GM19397 (cell line): ENCODE results near the gene LPAR1.
"Not testable (repeated sequence)": the region's sequence is repeated elsewhere in the genome, so short reads cannot be mapped to it uniquely, and the experiment has no call there.

Experiments
- ATAC-seq: cut with Tn5 transposase; IDR thresholded peaks from one replicate; pipeline ENCODE4 v1.9.1; 2021; ENCODE audit warnings: mild to moderate bottlenecking, moderate library complexity; ENCODE audit not compliant: unreplicated experiment

LPAR1 gene, protein sequence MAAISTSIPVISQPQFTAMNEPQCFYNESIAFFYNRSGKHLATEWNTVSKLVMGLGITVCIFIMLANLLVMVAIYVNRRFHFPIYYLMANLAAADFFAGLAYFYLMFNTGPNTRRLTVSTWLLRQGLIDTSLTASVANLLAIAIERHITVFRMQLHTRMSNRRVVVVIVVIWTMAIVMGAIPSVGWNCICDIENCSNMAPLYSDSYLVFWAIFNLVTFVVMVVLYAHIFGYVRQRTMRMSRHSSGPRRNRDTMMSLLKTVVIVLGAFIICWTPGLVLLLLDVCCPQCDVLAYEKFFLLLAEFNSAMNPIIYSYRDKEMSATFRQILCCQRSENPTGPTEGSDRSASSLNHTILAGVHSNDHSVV

GRCh38 chr9:111038331-111039230 is at the start of gene LPAR1:
TSS of gene LPAR1 (minus strand) at chr9:111038470. CDS start at chr9:110972117, 66,353 bp downstream.
- peak; percentile 30 for ATAC-seq

DNA sequence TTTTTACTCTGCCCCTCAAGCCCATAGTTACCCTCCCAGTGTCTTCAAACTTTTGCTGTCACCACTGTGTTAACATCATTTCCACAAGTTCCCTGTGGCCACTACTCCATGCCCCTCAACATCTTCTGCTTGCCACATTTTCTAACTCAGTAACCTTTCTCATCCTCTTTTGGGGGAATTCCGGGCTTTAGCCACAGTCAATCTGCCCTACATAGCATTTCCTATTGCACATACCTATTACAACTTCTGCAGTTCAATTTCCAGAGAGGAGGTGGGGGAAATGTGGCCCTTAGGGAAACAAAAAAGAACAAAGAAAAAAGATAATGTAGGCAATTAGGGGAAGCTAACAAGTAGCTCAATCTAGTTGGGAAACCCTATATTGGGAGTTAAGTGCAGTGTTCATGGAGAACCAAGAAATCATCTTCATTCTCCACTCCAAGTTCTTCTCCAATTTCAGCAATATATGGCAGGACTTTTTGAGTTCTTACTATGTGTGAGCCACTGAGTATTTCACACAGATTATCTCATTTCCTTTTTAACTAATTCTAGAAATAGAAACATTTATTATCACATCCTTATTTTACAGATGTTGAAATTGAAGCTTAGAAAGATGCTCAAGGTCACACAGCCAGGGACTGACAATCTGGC is 40.2 kb upstream of the LPAR1 start:
- ATAC-seq: peak; percentile 61

- ATAC-seq: no peak
These were observed 38.2 kb upstream of the LPAR1 start for GRCh38 chr9:111076519-111076918.

- ATAC-seq: no peak
These were observed 37.8 kb upstream of the LPAR1 start for GRCh38 chr9:111076042-111076441.

- ATAC-seq: no peak
These were observed 36.1 kb upstream of the LPAR1 start for GRCh38 chr9:111074395-111074794.

GRCh38 chr9:111069183-111069582 is 30.9 kb upstream of the LPAR1 start:
- no peak for ATAC-seq

DNA sequence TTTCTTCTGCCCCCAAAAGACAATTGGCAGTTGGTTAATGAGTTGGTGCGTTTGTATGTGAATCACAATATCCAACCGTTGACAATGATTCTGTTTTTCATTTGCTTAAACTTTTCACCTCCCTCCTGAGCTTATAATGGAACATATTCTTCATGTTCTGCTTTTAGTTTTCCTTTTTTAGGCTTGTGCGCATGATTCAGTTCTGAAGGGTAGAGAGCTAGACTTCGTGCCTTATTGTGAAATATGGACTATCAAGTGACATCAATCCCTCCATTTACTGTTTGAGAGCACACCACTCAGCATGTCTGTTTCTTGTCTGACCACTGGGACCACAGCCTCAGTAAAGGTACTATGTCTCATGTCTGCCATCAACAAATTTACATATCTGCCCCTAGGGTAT is 30.5 kb upstream of the LPAR1 start:
- no peak for ATAC-seq

- no peak for ATAC-seq
These were observed 30.1 kb upstream of the LPAR1 start for GRCh38 chr9:111068383-111068730.

DNA sequence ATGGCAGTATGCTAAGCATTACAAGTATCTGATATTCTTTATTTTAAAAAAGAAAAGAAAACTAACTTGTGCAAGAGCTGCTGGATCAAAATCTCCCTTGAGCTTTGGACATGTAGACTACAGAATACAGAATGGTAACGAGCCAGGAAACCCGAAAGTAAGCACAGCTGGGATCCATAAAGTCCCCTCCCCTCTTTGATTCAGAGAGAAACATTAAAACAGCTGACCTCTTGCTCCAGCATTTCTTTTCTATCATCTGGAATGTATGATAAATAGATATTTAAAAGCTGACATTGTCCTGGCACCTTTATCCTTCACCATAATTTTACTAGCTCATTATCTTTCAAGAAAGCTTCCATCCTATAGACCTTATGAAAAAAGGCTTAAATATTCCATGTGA is 28.2 kb upstream of the LPAR1 start:
- ATAC-seq: no peak

- no peak for ATAC-seq
These were observed 27.1 kb upstream of the LPAR1 start for GRCh38 chr9:111065414-111065813.

GRCh38 chr9:111064160-111064837 is 26.0 kb upstream of the LPAR1 start:
- ATAC-seq: no peak

DNA sequence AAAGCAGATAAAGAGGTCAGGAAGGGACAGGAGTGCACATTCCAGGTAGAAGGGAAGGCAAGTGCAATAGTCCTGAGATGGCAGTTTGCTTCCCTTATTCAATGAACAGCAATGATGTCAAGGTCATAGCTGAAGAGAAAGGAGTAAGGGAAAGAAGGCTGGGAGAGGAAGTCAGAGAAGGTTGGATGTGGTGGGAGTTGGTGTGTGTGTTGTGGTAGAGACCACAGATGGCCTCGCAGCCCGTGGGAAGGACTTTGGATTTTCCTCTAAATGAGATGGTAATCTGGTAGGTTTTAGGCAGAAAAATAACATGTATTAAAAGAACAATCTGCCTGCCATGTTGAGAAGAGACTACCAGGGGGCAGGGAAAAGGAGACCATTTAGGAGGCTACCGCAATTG is 25.1 kb upstream of the LPAR1 start:
- ATAC-seq: no peak

DNA sequence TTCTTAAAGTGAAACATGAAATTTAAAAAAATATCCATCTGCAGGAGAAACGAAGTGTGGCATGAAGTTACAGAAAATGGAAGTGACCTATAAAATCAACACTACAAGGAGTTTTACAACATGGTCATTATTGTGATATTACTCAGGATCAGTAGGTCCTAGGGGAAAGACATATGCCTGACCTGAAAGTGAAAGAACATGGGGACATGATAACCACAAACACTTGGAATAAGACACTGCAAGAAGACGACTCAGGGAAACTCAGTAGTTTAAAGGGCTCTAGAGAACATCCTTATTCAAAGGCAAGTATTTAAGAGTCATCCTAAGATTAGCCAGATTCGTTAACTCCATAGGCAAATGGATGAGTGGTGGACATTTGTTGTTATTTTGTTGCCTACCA is 19.9 kb upstream of the LPAR1 start:
- no peak for ATAC-seq

- no peak for ATAC-seq
These were observed 18.3 kb upstream of the LPAR1 start for GRCh38 chr9:111056538-111056937.

- ATAC-seq: no peak
These were observed 14.5 kb upstream of the LPAR1 start for GRCh38 chr9:111052791-111053190.

DNA sequence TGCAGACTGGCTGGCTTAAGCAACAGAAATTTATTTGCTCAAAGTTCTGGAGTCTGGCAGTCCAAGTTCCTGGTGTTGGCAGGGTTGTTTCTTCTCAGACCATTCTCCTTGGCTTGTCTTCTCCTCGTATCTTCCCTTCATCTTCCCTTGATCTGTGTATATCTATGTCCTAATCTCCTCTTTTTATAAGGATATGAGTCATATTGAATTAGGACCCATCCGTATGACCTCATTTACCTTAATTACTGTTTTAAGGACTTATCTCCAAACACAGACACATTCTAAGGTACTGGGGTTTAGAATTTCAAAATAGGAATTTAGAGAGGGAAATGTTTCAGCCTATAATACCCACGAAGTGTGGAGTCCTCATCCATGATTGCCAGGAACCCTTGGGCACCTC is 13.1 kb upstream of the LPAR1 start:
- ATAC-seq: no peak

DNA sequence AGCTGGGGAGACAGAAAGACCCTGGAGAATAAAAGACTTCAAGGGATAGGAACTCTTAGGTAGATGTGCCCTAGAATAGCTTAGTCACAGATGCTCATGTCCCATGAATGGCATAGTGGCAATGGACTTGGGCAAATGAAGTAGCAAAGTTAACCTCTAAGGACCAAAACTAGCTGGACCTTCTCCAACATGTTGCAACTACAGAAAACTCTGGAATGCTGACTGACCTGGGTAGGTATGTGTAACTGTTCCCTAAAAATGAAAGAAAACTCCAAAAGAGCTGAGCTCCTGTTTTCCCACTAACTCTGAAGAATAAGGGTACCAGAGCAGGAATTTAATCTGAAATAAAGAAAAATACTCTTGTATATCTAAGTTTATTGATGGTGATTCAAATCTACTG is 12.5 kb upstream of the LPAR1 start:
- no peak for ATAC-seq

GRCh38 chr9:111047287-111047686 is 9.0 kb upstream of the LPAR1 start:
- ATAC-seq: not testable (repeated sequence)

GRCh38 chr9:111041902-111042301 is 3.6 kb upstream of the LPAR1 start:
- no peak for ATAC-seq

- ATAC-seq: no peak
These were observed 2.2 kb upstream of the LPAR1 start for GRCh38 chr9:111040494-111040893.
